Lower lobe of right lung (tissue), 2 donors: ENCODE measurements around the gene ZFP36L2. TPM values are rescaled to one million over a fixed set of nuclear protein-coding genes. Genes with fewer than 3 reads are reported as not detected.

Experiments used
- ATAC-seq, 2 donors: fragments of 200-7000 bp; cut with Tn5 transposase; one replicate each; pipeline ENCODE4 v1.9.1; 2020 to 2022; ENCODE audit warnings: mild to moderate bottlenecking in 2 of 2, moderate library complexity in 2 of 2
- DNase-seq: peaks from one replicate; pipeline ENCODE4 v3.0.0-alpha.2; 2020
- H3K27ac ChIP-seq: fragments of 200-600 bp; one replicate; pipeline ENCODE4 v1.8.0; 2022
- H3K27me3 ChIP-seq: fragments of 200-600 bp; one replicate; pipeline ENCODE4 v1.8.0; 2022; ENCODE audit warnings: low read depth
- H3K36me3 ChIP-seq: fragments of 200-600 bp; one replicate; pipeline ENCODE4 v1.8.0; 2022; ENCODE audit warnings: mild to moderate bottlenecking
- H3K4me1 ChIP-seq: fragments of 200-600 bp; one replicate; pipeline ENCODE4 v1.8.0; 2022
- H3K4me3 ChIP-seq: fragments of 200-600 bp; one replicate; pipeline ENCODE4 v1.8.0; 2022; ENCODE audit warnings: mild to moderate bottlenecking
- H3K9me3 ChIP-seq: fragments of 200-600 bp; one replicate; pipeline ENCODE4 v1.8.0; 2022
- CTCF ChIP-seq: fragments of 200-600 bp; IDR thresholded peaks from one replicate; pipeline ENCODE4 v1.8.0; 2022; ENCODE audit warnings: antibody characterized with exemption, mild to moderate bottlenecking
- intact Hi-C: fragments of 100-400 bp; cut with DNase I; formaldehyde crosslinking; loops from one replicate; pipeline ENCODE4 v1.11.0; 2022
- total RNA-seq: library from RNA; stranded (reverse); fragmentation: NEBNext Ultra II Directional; extraction: Animal tissue kit (Norgen Biotek cat#: 25700); gene quantifications from one replicate; pipeline ENCODE4 v1.2.1, GENCODE V29; 2021
- donor health status: DM: no; HTN: yes; CAD: no; lungs with severe emphysema.

ZFP36L2 gene
- total RNA-seq, 1 donor from 2014 or later, result 136 TPM

GRCh38 chr2:43222475-43223309, 3.7 kb downstream of the ZFP36L2 start:
- DNase-seq (peak; percentile 12), ATAC-seq (no peak)
- peaks cover 57% of the 10 kb centered on the region for H3K4me1 ChIP-seq
- no peaks in the 10 kb centered on the region for H3K9me3 ChIP-seq
- peaks cover 34% of the 10 kb centered on the region for H3K36me3 ChIP-seq
- peak overlapping the region; percentile 95 for H3K4me3 ChIP-seq
- no peak for TF ChIP-seq CTCF
- H3K27ac ChIP-seq, result peak overlapping the region; percentile 100
- no peaks in the 10 kb centered on the region for H3K27me3 ChIP-seq
- intact Hi-C loops, result loop anchor here (10.0 kb wide), 2 partner anchors 48 to 262 kb away; no protein-coding TSS in a partner anchor

GRCh38 chr2:43221763-43222474, 4.5 kb downstream of the ZFP36L2 start:
- H3K27ac ChIP-seq, result peak overlapping the region; percentile 100
- peak overlapping the region; percentile 95 for H3K4me3 ChIP-seq
- ATAC-seq (peak in 1 of 2 donors; percentile 13), DNase-seq (peak; percentile 88)
- peaks cover 34% of the 10 kb centered on the region for H3K36me3 ChIP-seq
- intact Hi-C loops, result loop anchor here (10.0 kb wide), 2 partner anchors 47 to 263 kb away; no protein-coding TSS in a partner anchor
- no peaks in the 10 kb centered on the region for H3K27me3 ChIP-seq
- no peaks in the 10 kb centered on the region for H3K9me3 ChIP-seq
- no peak for TF ChIP-seq CTCF
- peaks cover 61% of the 10 kb centered on the region for H3K4me1 ChIP-seq

GRCh38 chr2:43221124-43221762, 5.2 kb downstream of the ZFP36L2 start:
- no peak for ATAC-seq
- TF ChIP-seq CTCF, result no peak
- Histone ChIP-seq H3K9me3 (no peaks in the 10 kb centered on the region), H3K27me3 (no peaks in the 10 kb centered on the region), H3K4me1 (peaks cover 61% of the 10 kb centered on the region), H3K4me3 (peak overlapping the region; percentile 95), H3K27ac (peak overlapping the region; percentile 100), H3K36me3 (peaks cover 34% of the 10 kb centered on the region)
- intact Hi-C loops, result loop anchor here (10.0 kb wide), 2 partner anchors 46 to 264 kb away; no protein-coding TSS in a partner anchor
- DNase-seq, result peak; percentile 64

- H3K4me1 ChIP-seq, result peaks cover 61% of the 10 kb centered on the region
- TF ChIP-seq CTCF, result no peak
- peaks cover 34% of the 10 kb centered on the region for H3K36me3 ChIP-seq
- H3K27me3 ChIP-seq, result no peaks in the 10 kb centered on the region
- H3K4me3 ChIP-seq, result peak overlapping the region; percentile 95
- intact Hi-C loops, result loop anchor here (10.0 kb wide), 2 partner anchors 46 to 264 kb away; no protein-coding TSS in a partner anchor
- DNase-seq, result no peak
- ATAC-seq, result no peak
- no peaks in the 10 kb centered on the region for H3K9me3 ChIP-seq
- peak overlapping the region; percentile 100 for H3K27ac ChIP-seq
These were observed 5.7 kb downstream of the ZFP36L2 start for GRCh38 chr2:43220760-43221123.

GRCh38 chr2:43220229-43220751, 6.1 kb downstream of the ZFP36L2 start:
- no peak for ATAC-seq

More at GRCh38 chr2:43220229-43220751, 6.1 kb downstream of the ZFP36L2 start:
- Histone ChIP-seq H3K4me3 (peak overlapping the region; percentile 95), H3K9me3 (no peaks in the 10 kb centered on the region), H3K27ac (peak overlapping the region; percentile 100), H3K27me3 (no peaks in the 10 kb centered on the region), H3K36me3 (peaks cover 33% of the 10 kb centered on the region), H3K4me1 (peaks cover 61% of the 10 kb centered on the region)
- DNase-seq, result no peak
- intact Hi-C loops, result loop anchor here (10.0 kb wide), 2 partner anchors 45 to 265 kb away; no protein-coding TSS in a partner anchor
- no peak for TF ChIP-seq CTCF
